B cell (primary cell): ENCODE measurements around the gene AXIN2.

Source experiments
- EZH2 ChIP-seq: IDR thresholded peaks from 2 replicates; pipeline ENCODE4 v1.6.1; 2012; ENCODE audit warnings: borderline replicate concordance, low read depth, mild to moderate bottlenecking, moderate library complexity, low read length; ENCODE audit not compliant: insufficient read depth, poor library complexity, severe bottlenecking
- TF ChIP-seq, protein P1 (sequence below): fragments of 200-600 bp; IDR thresholded peaks from one replicate; pipeline ENCODE4 v1.8.0; 2022; ENCODE audit warnings: antibody characterized with exemption, mild to moderate bottlenecking

DNA sequence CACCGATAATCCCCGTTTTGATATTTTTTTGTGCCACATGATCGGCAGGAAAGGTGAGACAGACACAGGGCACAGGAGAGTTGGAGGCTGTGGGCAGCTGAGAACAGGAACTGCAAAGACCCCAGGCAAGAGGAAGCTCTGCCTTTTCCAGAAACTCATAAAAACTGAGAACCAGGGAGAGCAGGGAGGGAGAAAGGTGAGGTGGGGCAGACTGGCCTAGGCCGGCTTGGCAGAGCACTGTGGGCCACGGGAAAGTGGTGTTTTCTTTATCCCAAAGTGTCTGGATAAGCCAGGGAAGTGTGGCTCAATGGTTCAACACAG lies 11.8 kb upstream of the AXIN2 start:
- TF ChIP-seq, protein P1, sequence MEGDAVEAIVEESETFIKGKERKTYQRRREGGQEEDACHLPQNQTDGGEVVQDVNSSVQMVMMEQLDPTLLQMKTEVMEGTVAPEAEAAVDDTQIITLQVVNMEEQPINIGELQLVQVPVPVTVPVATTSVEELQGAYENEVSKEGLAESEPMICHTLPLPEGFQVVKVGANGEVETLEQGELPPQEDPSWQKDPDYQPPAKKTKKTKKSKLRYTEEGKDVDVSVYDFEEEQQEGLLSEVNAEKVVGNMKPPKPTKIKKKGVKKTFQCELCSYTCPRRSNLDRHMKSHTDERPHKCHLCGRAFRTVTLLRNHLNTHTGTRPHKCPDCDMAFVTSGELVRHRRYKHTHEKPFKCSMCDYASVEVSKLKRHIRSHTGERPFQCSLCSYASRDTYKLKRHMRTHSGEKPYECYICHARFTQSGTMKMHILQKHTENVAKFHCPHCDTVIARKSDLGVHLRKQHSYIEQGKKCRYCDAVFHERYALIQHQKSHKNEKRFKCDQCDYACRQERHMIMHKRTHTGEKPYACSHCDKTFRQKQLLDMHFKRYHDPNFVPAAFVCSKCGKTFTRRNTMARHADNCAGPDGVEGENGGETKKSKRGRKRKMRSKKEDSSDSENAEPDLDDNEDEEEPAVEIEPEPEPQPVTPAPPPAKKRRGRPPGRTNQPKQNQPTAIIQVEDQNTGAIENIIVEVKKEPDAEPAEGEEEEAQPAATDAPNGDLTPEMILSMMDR: no peak
- no peak for TF ChIP-seq EZH2
